H1 (cell line): ENCODE measurements around the gene KARS1. TPM values are rescaled to one million over a fixed set of nuclear protein-coding genes. Genes with fewer than 3 reads are reported as not detected.

ENCODE experiments used
- CTCF ChIA-PET: fragments of 300-600 bp; sonication (Branson Sonifier 250); formaldehyde crosslinking; loops from one replicate; lab custom pipeline; 2021; ENCODE audit not compliant: partially characterized antibody; lab: Charles Lee
- POLR2A ChIA-PET: fragments of 300-600 bp; sonication (Branson Sonifier 250); formaldehyde crosslinking; loops from one replicate; lab custom pipeline; 2021; ENCODE audit warnings: inconsistent platforms; ENCODE audit not compliant: partially characterized antibody; lab: Charles Lee
- DNase-seq, 2 experiments: peaks; one replicate each; pipeline versions ENCODE4 v3.0.0 to v3.0.0-alpha.2; 2010 to 2022; ENCODE audit warnings: low spot score in 2 of 2, low read depth in 1 of 2, mixed read lengths in 1 of 2
- FAIRE-seq: peaks from 2 replicates; lab custom pipeline; 2011; peaks lifted over from hg19 to GRCh38; lab: Jason Lieb, UNC
- H2AFZ ChIP-seq: 2 replicates; pipeline ENCODE4 v1.8.1; 2012; ENCODE audit warnings: low read length, inconsistent platforms
- H2AK5ac ChIP-seq: 2 replicates; pipeline ENCODE4 v1.6.1; 2013; ENCODE audit warnings: low read depth, low read length
- H2BK120ac ChIP-seq: replicated peaks from 2 replicates; pipeline ENCODE3; 2013; ENCODE audit warnings: low read depth, low read length, inconsistent platforms
- H2BK12ac ChIP-seq: 2 replicates; pipeline ENCODE4 v1.6.1; 2013; ENCODE audit warnings: low read depth, low read length
- H2BK15ac ChIP-seq: 2 replicates; pipeline ENCODE4 v1.6.1; 2013; ENCODE audit warnings: low read length
- H2BK20ac ChIP-seq: 2 replicates; pipeline ENCODE4 v1.6.1; 2013; ENCODE audit warnings: low read length
- H2BK5ac ChIP-seq: 2 replicates; pipeline ENCODE4 v1.6.1; 2013; ENCODE audit warnings: low read depth, low read length
- H3K14ac ChIP-seq: 2 replicates; pipeline ENCODE4 v1.6.1; 2013; ENCODE audit warnings: inconsistent platforms; ENCODE audit not compliant: insufficient read length
- H3K18ac ChIP-seq: 2 replicates; pipeline ENCODE4 v1.6.1; 2013; ENCODE audit warnings: low read length; ENCODE audit errors: extremely low read depth
- H3K23ac ChIP-seq: 2 replicates; pipeline ENCODE4 v1.6.1; 2013; ENCODE audit warnings: inconsistent platforms; ENCODE audit not compliant: insufficient read length
- H3K23me2 ChIP-seq: 2 replicates; pipeline ENCODE4 v1.6.1; 2013; ENCODE audit warnings: low read depth, low read length
- H3K27ac ChIP-seq: 2 replicates; pipeline ENCODE4 v1.6.1; 2011; ENCODE audit warnings: low read depth, low read length, inconsistent platforms
- H3K27me3 ChIP-seq, 4 experiments: replicated peaks in 1 of 4; 1 replicate in 1 of 4; 2 replicates in 3 of 4; pipeline versions ENCODE4 v1.6.1 to v1.8.1; 2011 to 2013; ENCODE audit warnings: low read length in 3 of 4, mild to moderate bottlenecking in 3 of 4, inconsistent platforms in 2 of 4, mixed read lengths in 2 of 4, moderate library complexity in 1 of 4; ENCODE audit not compliant: control insufficient read depth in 3 of 4, insufficient read depth in 3 of 4; ENCODE audit errors: extremely low read depth in 1 of 4
- H3K36me3 ChIP-seq, 4 experiments: 2 replicates each; pipeline versions ENCODE4 v1.6.1 to v1.8.1; 2011 to 2013; ENCODE audit warnings: mild to moderate bottlenecking in 4 of 4, low read length in 3 of 4, moderate library complexity in 2 of 4, control low read depth in 1 of 4, inconsistent platforms in 1 of 4; ENCODE audit not compliant: insufficient read depth in 4 of 4, control insufficient read depth in 2 of 4
- H3K4ac ChIP-seq: replicated peaks from 2 replicates; pipeline ENCODE3; 2013; ENCODE audit warnings: low read length, low read depth, mixed read lengths, inconsistent platforms; ENCODE audit not compliant: insufficient read length
- H3K4me1 ChIP-seq, 4 experiments: replicated peaks in 1 of 4; 1 replicate in 1 of 4; 2 replicates in 3 of 4; pipeline versions ENCODE4 v1.6.1 to v1.8.1; 2011 to 2013; ENCODE audit warnings: low read length in 3 of 4, inconsistent platforms in 2 of 4, mixed read lengths in 1 of 4; ENCODE audit not compliant: insufficient read depth in 4 of 4, control insufficient read depth in 3 of 4
- H3K4me2 ChIP-seq, 2 experiments: 2 replicates each; pipeline versions ENCODE4 v1.6.1 to v1.8.1; 2011 to 2013; ENCODE audit warnings: low read depth in 2 of 2, low read length in 2 of 2, control low read depth in 1 of 2, inconsistent platforms in 1 of 2, mild to moderate bottlenecking in 1 of 2; ENCODE audit not compliant: insufficient read depth in 1 of 2
- H3K4me3 ChIP-seq, 4 experiments: fragments of 200-600, 300-600 bp in 1 of 4; sonication (generic), shearing (Covaris generic), sonication (Bioruptor Twin) in 1 of 4; 2 replicates each; pipeline versions ENCODE4 v1.5.1 to v1.8.1; 2011 to 2016; ENCODE audit warnings: low read length in 4 of 4, low read depth in 3 of 4, control low read depth in 2 of 4, inconsistent platforms in 2 of 4, mild to moderate bottlenecking in 2 of 4, mixed read lengths in 1 of 4, moderate library complexity in 1 of 4; ENCODE audit not compliant: insufficient read depth in 2 of 4; ENCODE audit errors: extremely low read depth in 1 of 4
- H3K56ac ChIP-seq: replicated peaks from 2 replicates; pipeline ENCODE3; 2013; ENCODE audit warnings: low read depth, mild to moderate bottlenecking, mixed read lengths, low read length, inconsistent platforms; ENCODE audit not compliant: insufficient read length
- H3K79me1 ChIP-seq: 2 replicates; pipeline ENCODE4 v1.6.1; 2013; ENCODE audit warnings: low read depth, low read length, control low read depth
- H3K79me2 ChIP-seq, 2 experiments: 2 replicates each; pipeline versions ENCODE4 v1.6.1 to v1.8.1; 2012 to 2013; ENCODE audit warnings: low read length in 2 of 2, mild to moderate bottlenecking in 2 of 2, inconsistent platforms in 1 of 2; ENCODE audit not compliant: insufficient read depth in 2 of 2, control insufficient read depth in 1 of 2
- H3K9ac ChIP-seq, 4 experiments: replicated peaks in 1 of 4; 1 replicate in 1 of 4; 2 replicates in 3 of 4; pipeline versions ENCODE4 v1.6.1 to v1.8.1; 2011 to 2013; ENCODE audit warnings: low read depth in 3 of 4, low read length in 3 of 4, control low read depth in 2 of 4, mild to moderate bottlenecking in 2 of 4, moderate library complexity in 2 of 4, inconsistent platforms in 1 of 4; ENCODE audit errors: extremely low read depth in 1 of 4
- H3K9me3 ChIP-seq, 2 experiments: 2 replicates each; pipeline versions ENCODE4 v1.6.1 to v1.8.1; 2012 to 2013; ENCODE audit warnings: mild to moderate bottlenecking in 2 of 2, moderate library complexity in 2 of 2, control low read depth in 1 of 2, inconsistent platforms in 1 of 2, low read depth in 1 of 2, low read length in 1 of 2, mixed read lengths in 1 of 2; ENCODE audit not compliant: insufficient read depth in 2 of 2
- H4K20me1 ChIP-seq, 2 experiments: replicated peaks in 1 of 2; 2 replicates each; pipeline versions ENCODE3 to v1.8.1; 2011 to 2013; ENCODE audit warnings: inconsistent platforms in 2 of 2, low read length in 2 of 2, mild to moderate bottlenecking in 1 of 2; ENCODE audit not compliant: insufficient read depth in 2 of 2, control insufficient read depth in 1 of 2
- H4K5ac ChIP-seq: 2 replicates; pipeline ENCODE4 v1.6.1; 2013; ENCODE audit warnings: low read length, low read depth, mixed read lengths, inconsistent platforms; ENCODE audit not compliant: insufficient read length
- H4K8ac ChIP-seq: 2 replicates; pipeline ENCODE4 v1.8.0; 2013; ENCODE audit warnings: mild to moderate bottlenecking, moderate library complexity, low read length, inconsistent platforms; ENCODE audit not compliant: insufficient read depth; ENCODE audit errors: extremely low read depth
- H4K91ac ChIP-seq: replicated peaks from 2 replicates; pipeline ENCODE3; 2013; ENCODE audit warnings: low read length, mixed read lengths, inconsistent platforms; ENCODE audit not compliant: insufficient read length
- BRCA1 ChIP-seq: IDR thresholded peaks from 2 replicates; pipeline ENCODE4 v1.6.1; 2012; ENCODE audit warnings: low read depth, low read length, improper control_type of control experiment
- CHD1 ChIP-seq: IDR thresholded peaks from 2 replicates; pipeline ENCODE4 v1.6.1; 2012; ENCODE audit warnings: low read depth, low read length, improper control_type of control experiment
- EP300 ChIP-seq, 2 experiments: IDR thresholded peaks; 1 replicate in 1 of 2; 2 replicates in 1 of 2; pipeline ENCODE4 v1.6.1; 2011 to 2012; ENCODE audit warnings: low read depth in 2 of 2, low read length in 2 of 2, mild to moderate bottlenecking in 2 of 2, borderline replicate concordance in 1 of 2, inconsistent platforms in 1 of 2, moderate library complexity in 1 of 2
- GABPA ChIP-seq: IDR thresholded peaks from 2 replicates; pipeline ENCODE4 v1.6.1; 2011; ENCODE audit warnings: mild to moderate bottlenecking, low read length, moderate library complexity, borderline replicate concordance; ENCODE audit not compliant: insufficient read depth
- MAFK ChIP-seq: IDR thresholded peaks from 2 replicates; pipeline ENCODE4 v1.6.1; 2012; ENCODE audit warnings: low read depth, mild to moderate bottlenecking, improper control_type of control experiment, low read length
- MAX ChIP-seq: IDR thresholded peaks from 2 replicates; pipeline ENCODE4 v1.6.1; 2012; ENCODE audit warnings: inconsistent platforms
- RAD21 ChIP-seq, 2 experiments: IDR thresholded peaks in 1 of 2; conservative IDR thresholded peaks in 1 of 2; 2 replicates each; pipeline ENCODE4 v1.6.1; 2011; ENCODE audit warnings: low read depth in 2 of 2, low read length in 2 of 2, improper control_type of control experiment in 1 of 2, inconsistent platforms in 1 of 2, mild to moderate bottlenecking in 1 of 2, moderate library complexity in 1 of 2
- SIN3A ChIP-seq, 2 experiments: IDR thresholded peaks in 1 of 2; conservative IDR thresholded peaks in 1 of 2; 2 replicates each; pipeline ENCODE4 v1.6.1; 2011 to 2012; ENCODE audit warnings: low read length in 2 of 2, improper control_type of control experiment in 1 of 2, low read depth in 1 of 2, mild to moderate bottlenecking in 1 of 2
- SRF ChIP-seq: IDR thresholded peaks from 2 replicates; pipeline ENCODE4 v1.6.1; 2011; ENCODE audit warnings: mild to moderate bottlenecking, low read depth, low read length, moderate library complexity
- SUZ12 ChIP-seq: fragments of 200-600 bp; sonication (generic); IDR thresholded peaks from 2 replicates; pipeline ENCODE4 v1.6.1; 2012; ENCODE audit warnings: mild to moderate bottlenecking, inconsistent platforms, low read length, moderate library complexity, mixed read lengths
- TAF1 ChIP-seq: IDR thresholded peaks from 2 replicates; pipeline ENCODE4 v1.6.1; 2011; ENCODE audit warnings: mild to moderate bottlenecking, low read depth, low read length
- TBP ChIP-seq: IDR thresholded peaks from 2 replicates; pipeline ENCODE4 v1.6.1; 2011; ENCODE audit warnings: low read depth, low read length, improper control_type of control experiment
- WGBS, 2 experiments: shearing (Covaris generic) in 1 of 2; methylation state at CpG; one replicate each; pipeline versions ENCODE4 v1.1.6 to v1.1.7; 2013 to 2015; ENCODE audit warnings: low lambda C conversion rate in 2 of 2, mixed read lengths in 2 of 2, inconsistent platforms in 1 of 2, low coverage in 1 of 2, missing lambda C conversion rate in 1 of 2; ENCODE audit not compliant: insufficient replicate concordance in 2 of 2, insufficient coverage in 1 of 2, insufficient read length in 1 of 2; ENCODE audit errors: extremely low coverage in 1 of 2, missing lambda C conversion rate in 1 of 2; 5-methylcytosine and 5-hydroxymethylcytosine counted together
- polyA plus RNA-seq, 7 experiments: library from polyadenylated mRNA; depleted of rRNA in 3 of 7; stranded (reverse) in 5 of 7; unstranded in 2 of 7; fragments of >200 nt in 5 of 7; fragments of 200-250 nt in 2 of 7; gene quantifications; 1 replicate in 5 of 7; 2 replicates in 1 of 7; 4 replicates in 1 of 7; pipeline versions ENCODE4 v1.2.1 to v1.2.3, GENCODE V29; 2011 to 2013; ENCODE audit warnings: missing spikeins in 2 of 7, mixed read lengths in 2 of 7
- total RNA-seq: library from RNA; stranded (reverse); fragmentation: NEBNext Ultra II Directional; extraction: Animal tissue kit (Norgen Biotek cat#: 25700); gene quantifications from 2 replicates; pipeline ENCODE4 v1.2.1, GENCODE V29; 2021

Gene KARS1
- total and polyA plus RNA-seq, 2 of the 8 experiments (the other 6 are each of a cell fraction or from before 2014, with no cell fraction given) = 97.5 to 221 TPM

GRCh38 chr16:75632857-75633256 lies 14.6 kb downstream of the KARS1 start:
- no peak overlapping the region for H3K4ac ChIP-seq
- no peak overlapping the region for H3K18ac ChIP-seq
- no peaks in the 10 kb centered on the region for H3K79me2 ChIP-seq
- no peak overlapping the region for H2BK20ac ChIP-seq
- WGBS, 2 experiments = 96% methylated on average over 8 of the region's 8 CpGs; no CpG with 5 or more reads in 1 of the 2 experiments
- H4K91ac ChIP-seq = no peak overlapping the region
- TF ChIP-seq CHD1 (no peak), GABPA (no peak), SUZ12 (no peak), BRCA1 (no peak), SIN3A (conservative IDR thresholded peaks at IDR 0.05 in 1 of 2, IDR thresholded peaks at IDR 0.05 in 1 of 2; ENCODE audit: low read depth in 1 of 2, low read length in 2 of 2) (no peak), EP300 (IDR thresholded peaks at IDR 0.05; ENCODE audit: borderline replicate concordance in 1 of 2, low read depth in 2 of 2, low read length in 2 of 2) (no peak), SRF (no peak), TAF1 (no peak), RAD21 (IDR thresholded peaks at IDR 0.05 in 1 of 2, conservative IDR thresholded peaks at IDR 0.05 in 1 of 2; ENCODE audit: low read depth in 2 of 2, low read length in 2 of 2) (no peak), MAFK (no peak), TBP (no peak), MAX (no peak)
- TF ChIP-seq, all 59 proteins: peak for 0
- Histone ChIP-seq H3K27me3 (peaks cover 0 to 1% (median 0%) of the 10 kb centered on the region in 4 experiments; a peak in 1 of 7 replicates), H4K5ac (no peak overlapping the region), H3K36me3 (peaks cover 41 to 94% (median 81%) of the 10 kb centered on the region in 4 experiments), H2BK12ac (no peak overlapping the region), H3K4me3 (no peak overlapping the region), H4K8ac (no peak overlapping the region), H3K14ac (no peak overlapping the region), H2AK5ac (no peak overlapping the region), H2BK120ac (no peak overlapping the region), H3K23ac (no peak overlapping the region), H4K20me1 (peaks cover 0 to 8% of the 10 kb centered on the region in 2 experiments), H3K27ac (no peak overlapping the region), H3K56ac (no peak overlapping the region), H2BK15ac (no peak overlapping the region), H3K23me2 (no peaks in the 10 kb centered on the region), H3K9ac (no peak overlapping the region), H2AFZ (no peak overlapping the region), H3K4me1 (no peaks in the 10 kb centered on the region), H3K79me1 (no peaks in the 10 kb centered on the region), H2BK5ac (no peak overlapping the region), H3K9me3 (no peaks in the 10 kb centered on the region), H3K4me2 (no peak overlapping the region)
- FAIRE-seq (no peak), DNase-seq (no peak)
- POLR2A ChIA-PET = interaction anchor here (0.6 to 3.7 kb wide), 7 partner anchors 9 to 1356 kb away, joined by 3 to 21 read pairs (median 8); partner anchors contain the start of genes ADAT1, KARS1 and TERF2IP
- CTCF ChIA-PET = interaction anchor here (1.4 kb wide), 1 partner anchor 11 kb away, joined by 3 read pairs; no protein-coding TSS in a partner anchor
